Gastrocnemius medialis (tissue), 4 donors: ENCODE results near the gene ECE1. TPM values are rescaled to one million over a fixed set of nuclear protein-coding genes. Genes with fewer than 3 reads are reported as not detected.

ENCODE experiments used
- ATAC-seq, 2 donors: fragments of 150-250 bp; one replicate each; pipeline ENCODE4 v1.9.1; 2016
- DNase-seq, 2 donors: peaks; one replicate each; pipeline ENCODE4 v3.0.0-alpha.2; 2019
- H3K27ac ChIP-seq, 4 donors: fragments of 200-600 bp; sonication (generic); 1 replicate in 1 of 4; 2 replicates in 3 of 4; pipeline ENCODE4 v1.5.1; 2016 to 2018; ENCODE audit warnings: mild to moderate bottlenecking in 2 of 4, moderate library complexity in 1 of 4
- H3K27me3 ChIP-seq, 3 donors: fragments of 200-600 bp; sonication (generic) in 2 of 3; 1 replicate in 1 of 3; 2 replicates in 2 of 3; pipeline versions ENCODE4 v1.5.1 to v1.6.0; 2016 to 2019; ENCODE audit warnings: mild to moderate bottlenecking in 1 of 3, moderate library complexity in 1 of 3
- H3K36me3 ChIP-seq, 2 donors: fragments of 200-600 bp; sonication (generic) in 1 of 2; one replicate each; pipeline ENCODE4 v1.5.1; 2017 to 2018
- H3K4me1 ChIP-seq, 2 donors: fragments of 200-600 bp; sonication (generic) in 1 of 2; one replicate each; pipeline ENCODE4 v1.5.1; 2016 to 2017; ENCODE audit warnings: mild to moderate bottlenecking in 2 of 2
- H3K4me3 ChIP-seq, 4 donors: fragments of 200-600 bp; sonication (generic) in 3 of 4; 1 replicate in 1 of 4; 2 replicates in 3 of 4; pipeline ENCODE4 v1.5.1; 2016 to 2019; ENCODE audit warnings: mild to moderate bottlenecking in 2 of 4
- H3K9me3 ChIP-seq, 3 donors: fragments of 200-600 bp; sonication (generic) in 2 of 3; 1 replicate in 1 of 3; 2 replicates in 2 of 3; pipeline ENCODE4 v1.5.1; 2016 to 2019
- CTCF ChIP-seq, 5 experiments: fragments of 450-650 bp in 3 of 5; fragments of 200-600 bp in 2 of 5; sonication (generic) in 2 of 5; IDR thresholded peaks in 4 of 5; conservative IDR thresholded peaks in 1 of 5; 1 replicate in 4 of 5; 2 replicates in 1 of 5; pipeline ENCODE4 v1.5.1; 2016 to 2019; ENCODE audit warnings: antibody characterized with exemption in 5 of 5, mild to moderate bottlenecking in 3 of 5, moderate library complexity in 3 of 5
- POLR2A ChIP-seq, 2 donors: fragments of 450-650 bp; IDR thresholded peaks; one replicate each; pipeline ENCODE4 v1.6.1; 2017; ENCODE audit warnings: antibody characterized with exemption in 2 of 2, mild to moderate bottlenecking in 2 of 2, moderate library complexity in 2 of 2
- in situ Hi-C, 4 donors: fragments of 200-750 bp; cut with MboI; loops; one replicate each; pipeline versions ENCODE4 v1.15.0 to v1.8.0; 2017; ENCODE audit warnings: low sequenced_read_pairs in 4 of 4
- intact Hi-C: fragments of 100-400 bp; cut with DNase I; formaldehyde crosslinking; loops from one replicate; pipeline ENCODE4 v1.15.1; 2023; ENCODE audit warnings: low total_unique reads
- total RNA-seq, 4 donors: library from RNA; depleted of rRNA; stranded (reverse); fragments of >200 nt; gene quantifications; one replicate each; pipeline versions ENCODE4 v1.1.0 to v1.2.3, GENCODE V29; 2016

ECE1 gene
- 10 to 100 TPM; 17.1 to 39.9 (median 26.7) TPM for total RNA-seq

GRCh38 chr1:21289700-21290545 lies at the start of gene ECE1:
Gene ECE1 (minus strand): TSS chr1:21290463. CDS start chr1:21290414, 49 bp downstream.
- TF ChIP-seq POLR2A (IDR thresholded peaks at IDR 0.05) (peak; percentile 8 to 33), CTCF (IDR thresholded peaks at IDR 0.05 in 4 of 5, conservative IDR thresholded peaks at IDR 0.05 in 1 of 5) (no peak)
- no peaks in the 10 kb centered on the region for H3K9me3 ChIP-seq
- H3K27me3 ChIP-seq, result peaks cover 5 to 10% (median 8%) of the 10 kb centered on the region in 3 donors
- peak within 1 kb of the TSS; percentile 59 to 78 (median 76) for H3K27ac ChIP-seq
- no peak for DNase-seq
- peaks cover 15 to 16% of the 10 kb centered on the region in 2 donors for H3K4me1 ChIP-seq
- in situ Hi-C loops (no loop called here), intact Hi-C loops (no loop called here)
- H3K36me3 ChIP-seq, result peaks cover 0 to 4% of the 10 kb centered on the region in 2 donors
- peak in 1 of 2 donors; percentile 34 for ATAC-seq
- peak within 1 kb of the TSS; percentile 49 to 67 (median 58) for H3K4me3 ChIP-seq

- no peak overlapping the region for H3K4me3 ChIP-seq
- no peak for ATAC-seq
- H3K4me1 ChIP-seq, result peaks cover 35 to 58% of the 10 kb centered on the region in 2 donors
- no peaks in the 10 kb centered on the region for H3K9me3 ChIP-seq
- DNase-seq, result no peak
- no peaks in the 10 kb centered on the region for H3K36me3 ChIP-seq
- in situ Hi-C loops (no loop called here), intact Hi-C loops (loop anchor here (2.0 to 10.0 kb wide), 2 partner anchors 15 to 685 kb away; no protein-coding TSS in a partner anchor)
- TF ChIP-seq POLR2A (IDR thresholded peaks at IDR 0.05) (no peak), CTCF (IDR thresholded peaks at IDR 0.05 in 4 of 5, conservative IDR thresholded peaks at IDR 0.05 in 1 of 5) (no peak)
- H3K27ac ChIP-seq, result peak overlapping the region; percentile 67 to 89 (median 76)
- no peaks in the 10 kb centered on the region for H3K27me3 ChIP-seq
Measured at GRCh38 chr1:21339356-21340229, 49.3 kb upstream of the ECE1 start.

GRCh38 chr1:21338573-21339355 lies 48.5 kb upstream of the ECE1 start:
- no peak overlapping the region for H3K4me3 ChIP-seq
- in situ Hi-C loops (no loop called here), intact Hi-C loops (loop anchor here (2.0 kb wide), 1 partner anchor 14 kb away; no protein-coding TSS in a partner anchor)
- DNase-seq (peak; percentile 65 to 81), ATAC-seq (peak; percentile 45 to 47)
- TF ChIP-seq CTCF (IDR thresholded peaks at IDR 0.05 in 4 of 5, conservative IDR thresholded peaks at IDR 0.05 in 1 of 5), result no peak
- peak in 1 of 2 donors; percentile 10 for TF ChIP-seq POLR2A (IDR thresholded peaks at IDR 0.05)
- H3K4me1 ChIP-seq, result peaks cover 41 to 66% of the 10 kb centered on the region in 2 donors
- H3K36me3 ChIP-seq, result no peaks in the 10 kb centered on the region
- no peaks in the 10 kb centered on the region for H3K27me3 ChIP-seq
- H3K9me3 ChIP-seq, result no peaks in the 10 kb centered on the region
- peak overlapping the region; percentile 67 to 89 (median 76) for H3K27ac ChIP-seq

- intact Hi-C loops (loop anchor here (2.0 kb wide), 1 partner anchor 13 kb away; no protein-coding TSS in a partner anchor), in situ Hi-C loops (no loop called here)
- no peaks in the 10 kb centered on the region for H3K9me3 ChIP-seq
- no peaks in the 10 kb centered on the region for H3K36me3 ChIP-seq
- no peaks in the 10 kb centered on the region for H3K27me3 ChIP-seq
- peak; percentile 61 to 64 for ATAC-seq
- peaks cover 41 to 72% of the 10 kb centered on the region in 2 donors for H3K4me1 ChIP-seq
- peak overlapping the region; percentile 67 to 89 (median 76) for H3K27ac ChIP-seq
- DNase-seq, result peak; percentile 87 to 94
- TF ChIP-seq POLR2A (IDR thresholded peaks at IDR 0.05) (peak in 1 of 2 donors; percentile 30), CTCF (IDR thresholded peaks at IDR 0.05 in 4 of 5, conservative IDR thresholded peaks at IDR 0.05 in 1 of 5) (no peak)
- no peak overlapping the region for H3K4me3 ChIP-seq
Measured at GRCh38 chr1:21337928-21338572, 47.8 kb upstream of the ECE1 start.
